ENCODE results near the gene SMPDL3A.
A peak's percentile ranks its signal among the peaks of the same experiment; 100 is the strongest.

Gene SMPDL3A

GRCh38 chr6:122790423-122791309 is 1.6 kb downstream of the SMPDL3A start:
- H3K4me1 ChIP-seq (ENCODE audit: low read length): peaks cover 5% of the 10 kb centered on the region
- H3K27ac ChIP-seq (ENCODE audit: low read length): peak overlapping the region; percentile 55; the same call in 1 of the 2 replicates
- peak overlapping the region; percentile 66 for H3K4me3 ChIP-seq (ENCODE audit: low read length)
- H4K20me1 ChIP-seq (ENCODE audit: insufficient read depth, low read length): no peaks in the 10 kb centered on the region
- H3F3A ChIP-seq (ENCODE audit: insufficient read depth, low read length): peaks cover 14% of the 10 kb centered on the region
- H3K27me3 ChIP-seq (replicated peaks; ENCODE audit: insufficient read depth, low read length): no peaks in the 10 kb centered on the region
- no peaks in the 10 kb centered on the region for H3K9me2 ChIP-seq (replicated peaks; ENCODE audit: insufficient read depth, low read length)
- peak; percentile 35 for DNase-seq
- no peaks in the 10 kb centered on the region for H3K9me3 ChIP-seq (replicated peaks; ENCODE audit: insufficient read depth, low read length)
- H3K36me3 ChIP-seq (replicated peaks; ENCODE audit: insufficient read depth, low read length): no peaks in the 10 kb centered on the region
- H3K9ac ChIP-seq (ENCODE audit: low read length): peak overlapping the region; percentile 72
- peak overlapping the region; percentile 95 for H3K4me2 ChIP-seq (ENCODE audit: low read depth, low read length)
- peaks cover 11% of the 10 kb centered on the region for H3K79me2 ChIP-seq (ENCODE audit: low read length)
- TF ChIP-seq EZH2 (optimal IDR thresholded peaks at IDR 0.05; ENCODE audit: low read depth, low read length) (no peak), EZH2phosphoT487 (IDR thresholded peaks at IDR 0.05; ENCODE audit: low read length) (no peak)
- H2AFZ ChIP-seq (ENCODE audit: low read length): peak overlapping the region; percentile 93

GRCh38 chr6:122791310-122791679 is 2.2 kb downstream of the SMPDL3A start:
- peak overlapping the region; percentile 72; the same call in 1 of the 2 replicates for H3K9ac ChIP-seq (ENCODE audit: low read length)
- H3K9me3 ChIP-seq (replicated peaks; ENCODE audit: insufficient read depth, low read length): no peaks in the 10 kb centered on the region
- peak overlapping the region; percentile 55; the same call in 1 of the 2 replicates for H3K27ac ChIP-seq (ENCODE audit: low read length)
- H3K36me3 ChIP-seq (replicated peaks; ENCODE audit: insufficient read depth, low read length): no peaks in the 10 kb centered on the region
- H3K4me2 ChIP-seq (ENCODE audit: low read depth, low read length): peak overlapping the region; percentile 95
- H3F3A ChIP-seq (ENCODE audit: insufficient read depth, low read length): peaks cover 14% of the 10 kb centered on the region
- H3K4me1 ChIP-seq (ENCODE audit: low read length): peaks cover 5% of the 10 kb centered on the region
- H3K79me2 ChIP-seq (ENCODE audit: low read length): peaks cover 11% of the 10 kb centered on the region
- no peaks in the 10 kb centered on the region for H4K20me1 ChIP-seq (ENCODE audit: insufficient read depth, low read length)
- no peak overlapping the region for H2AFZ ChIP-seq (ENCODE audit: low read length)
- peak overlapping the region; percentile 66; the same call in 1 of the 2 replicates for H3K4me3 ChIP-seq (ENCODE audit: low read length)
- no peak for DNase-seq
- no peaks in the 10 kb centered on the region for H3K9me2 ChIP-seq (replicated peaks; ENCODE audit: insufficient read depth, low read length)
- TF ChIP-seq EZH2 (optimal IDR thresholded peaks at IDR 0.05; ENCODE audit: low read depth, low read length): no peak
- TF ChIP-seq EZH2phosphoT487 (IDR thresholded peaks at IDR 0.05; ENCODE audit: low read length): no peak
- TF ChIP-seq CTCF (IDR thresholded peaks at IDR 0.05; ENCODE audit: low read length): no peak
- H3K27me3 ChIP-seq (replicated peaks; ENCODE audit: insufficient read depth, low read length): no peaks in the 10 kb centered on the region

- Histone ChIP-seq H3K9me2 (replicated peaks; ENCODE audit: insufficient read depth, low read length) (no peaks in the 10 kb centered on the region), H3K79me2 (ENCODE audit: low read length) (peaks cover 11% of the 10 kb centered on the region), H3K4me3 (ENCODE audit: low read length) (no peak overlapping the region), H3K9me3 (replicated peaks; ENCODE audit: insufficient read depth, low read length) (no peaks in the 10 kb centered on the region), H3K4me2 (ENCODE audit: low read depth, low read length) (no peak overlapping the region), H2AFZ (ENCODE audit: low read length) (no peak overlapping the region), H3K4me1 (ENCODE audit: low read length) (peaks cover 5% of the 10 kb centered on the region), H3K9ac (ENCODE audit: low read length) (no peak overlapping the region), H3K27me3 (replicated peaks; ENCODE audit: insufficient read depth, low read length) (no peaks in the 10 kb centered on the region), H3K27ac (ENCODE audit: low read length) (no peak overlapping the region), H4K20me1 (ENCODE audit: insufficient read depth, low read length) (no peaks in the 10 kb centered on the region), H3F3A (ENCODE audit: insufficient read depth, low read length) (peaks cover 14% of the 10 kb centered on the region), H3K36me3 (replicated peaks; ENCODE audit: insufficient read depth, low read length) (no peaks in the 10 kb centered on the region)
- TF ChIP-seq EZH2 (optimal IDR thresholded peaks at IDR 0.05; ENCODE audit: low read depth, low read length): no peak
- TF ChIP-seq CTCF (IDR thresholded peaks at IDR 0.05; ENCODE audit: low read length): no peak
- no peak for TF ChIP-seq EZH2phosphoT487 (IDR thresholded peaks at IDR 0.05; ENCODE audit: low read length)
- DNase-seq: no peak
These were observed 3.7 kb downstream of the SMPDL3A start for GRCh38 chr6:122792766-122793165.

GRCh38 chr6:122797537-122797936 is 8.5 kb downstream of the SMPDL3A start:
- H3K9ac ChIP-seq (ENCODE audit: low read length): no peak overlapping the region
- no peaks in the 10 kb centered on the region for H3K9me3 ChIP-seq (replicated peaks; ENCODE audit: insufficient read depth, low read length)
- H4K20me1 ChIP-seq (ENCODE audit: insufficient read depth, low read length): no peaks in the 10 kb centered on the region
- no peak overlapping the region for H3K4me3 ChIP-seq (ENCODE audit: low read length)
- no peak for DNase-seq
- H3K79me2 ChIP-seq (ENCODE audit: low read length): peaks cover 3% of the 10 kb centered on the region
- no peaks in the 10 kb centered on the region for H3K9me2 ChIP-seq (replicated peaks; ENCODE audit: insufficient read depth, low read length)
- no peaks in the 10 kb centered on the region for H3K27me3 ChIP-seq (replicated peaks; ENCODE audit: insufficient read depth, low read length)
- H3K4me1 ChIP-seq (ENCODE audit: low read length): no peaks in the 10 kb centered on the region
- no peak overlapping the region for H3K4me2 ChIP-seq (ENCODE audit: low read depth, low read length)
- H3K36me3 ChIP-seq (replicated peaks; ENCODE audit: insufficient read depth, low read length): no peaks in the 10 kb centered on the region
- no peak for TF ChIP-seq EZH2 (optimal IDR thresholded peaks at IDR 0.05; ENCODE audit: low read depth, low read length)
- no peak for TF ChIP-seq CTCF (IDR thresholded peaks at IDR 0.05; ENCODE audit: low read length)
- no peak for TF ChIP-seq EZH2phosphoT487 (IDR thresholded peaks at IDR 0.05; ENCODE audit: low read length)
- H2AFZ ChIP-seq (ENCODE audit: low read length): no peak overlapping the region
- no peaks in the 10 kb centered on the region for H3F3A ChIP-seq (ENCODE audit: insufficient read depth, low read length)
- no peak overlapping the region for H3K27ac ChIP-seq (ENCODE audit: low read length)
